ENCODE data around the gene TTC33.

The TTC33 gene

DNA sequence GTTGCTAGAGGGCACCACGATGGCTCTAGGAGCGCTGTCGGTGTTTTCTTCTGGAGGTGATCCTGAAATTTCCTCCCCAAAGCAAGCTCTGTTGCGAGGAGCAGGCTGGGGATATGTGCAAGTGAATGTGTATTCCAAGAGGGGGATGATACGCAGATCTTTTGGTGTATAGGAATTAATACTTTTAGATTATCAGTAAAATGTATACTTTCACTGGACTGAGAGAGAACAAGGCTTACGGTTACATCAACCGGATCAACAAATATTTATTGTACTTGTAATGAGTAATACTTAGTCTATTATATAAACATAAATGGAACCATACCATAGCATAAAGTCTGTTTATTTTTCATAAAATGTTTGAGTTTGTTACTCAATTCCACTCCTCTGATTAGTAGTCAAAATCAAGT, 43.0 kb upstream of the TTC33 start:
- no peaks in the 10 kb centered on the region for H4K20me1 ChIP-seq (ENCODE audit: low read depth, low read length)
- no peaks in the 10 kb centered on the region for H3K36me3 ChIP-seq (ENCODE audit: low read length)
- no peaks in the 10 kb centered on the region for H3K9me2 ChIP-seq (replicated peaks; ENCODE audit: insufficient read depth, low read length)
- peak overlapping the region; percentile 82 for H3K4me2 ChIP-seq (ENCODE audit: low read depth, low read length, poor library complexity, severe bottlenecking)
- H3K79me2 ChIP-seq (ENCODE audit: insufficient read depth, low read length): peaks cover 38% of the 10 kb centered on the region
- 0 out of 2 replicates have a peak overlapping the region, but pooled peaks have one; percentile 61 for H3K27ac ChIP-seq (ENCODE audit: low read depth, low read length)
- H3K9ac ChIP-seq (ENCODE audit: low read length): peak overlapping the region; percentile 76
- no peak for TF ChIP-seq EZH2phosphoT487 (conservative IDR thresholded peaks at IDR 0.05; ENCODE audit: low read length)
- TF ChIP-seq, protein P1, sequence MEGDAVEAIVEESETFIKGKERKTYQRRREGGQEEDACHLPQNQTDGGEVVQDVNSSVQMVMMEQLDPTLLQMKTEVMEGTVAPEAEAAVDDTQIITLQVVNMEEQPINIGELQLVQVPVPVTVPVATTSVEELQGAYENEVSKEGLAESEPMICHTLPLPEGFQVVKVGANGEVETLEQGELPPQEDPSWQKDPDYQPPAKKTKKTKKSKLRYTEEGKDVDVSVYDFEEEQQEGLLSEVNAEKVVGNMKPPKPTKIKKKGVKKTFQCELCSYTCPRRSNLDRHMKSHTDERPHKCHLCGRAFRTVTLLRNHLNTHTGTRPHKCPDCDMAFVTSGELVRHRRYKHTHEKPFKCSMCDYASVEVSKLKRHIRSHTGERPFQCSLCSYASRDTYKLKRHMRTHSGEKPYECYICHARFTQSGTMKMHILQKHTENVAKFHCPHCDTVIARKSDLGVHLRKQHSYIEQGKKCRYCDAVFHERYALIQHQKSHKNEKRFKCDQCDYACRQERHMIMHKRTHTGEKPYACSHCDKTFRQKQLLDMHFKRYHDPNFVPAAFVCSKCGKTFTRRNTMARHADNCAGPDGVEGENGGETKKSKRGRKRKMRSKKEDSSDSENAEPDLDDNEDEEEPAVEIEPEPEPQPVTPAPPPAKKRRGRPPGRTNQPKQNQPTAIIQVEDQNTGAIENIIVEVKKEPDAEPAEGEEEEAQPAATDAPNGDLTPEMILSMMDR (IDR thresholded peaks at IDR 0.05; ENCODE audit: insufficient read depth, low read length, poor library complexity, severe bottlenecking): no peak
- H3K27me3 ChIP-seq (ENCODE audit: low read length): no peaks in the 10 kb centered on the region
- peak overlapping the region; percentile 85 for H2AFZ ChIP-seq (ENCODE audit: low read depth, low read length, severe bottlenecking)
- peak overlapping the region; percentile 80 for H3K4me3 ChIP-seq (ENCODE audit: insufficient read depth, low read length, poor library complexity, severe bottlenecking)
- H3F3A ChIP-seq (ENCODE audit: insufficient read depth): peaks cover 20% of the 10 kb centered on the region
- H3K9me3 ChIP-seq (ENCODE audit: insufficient read depth, low read length): no peaks in the 10 kb centered on the region

DNA sequence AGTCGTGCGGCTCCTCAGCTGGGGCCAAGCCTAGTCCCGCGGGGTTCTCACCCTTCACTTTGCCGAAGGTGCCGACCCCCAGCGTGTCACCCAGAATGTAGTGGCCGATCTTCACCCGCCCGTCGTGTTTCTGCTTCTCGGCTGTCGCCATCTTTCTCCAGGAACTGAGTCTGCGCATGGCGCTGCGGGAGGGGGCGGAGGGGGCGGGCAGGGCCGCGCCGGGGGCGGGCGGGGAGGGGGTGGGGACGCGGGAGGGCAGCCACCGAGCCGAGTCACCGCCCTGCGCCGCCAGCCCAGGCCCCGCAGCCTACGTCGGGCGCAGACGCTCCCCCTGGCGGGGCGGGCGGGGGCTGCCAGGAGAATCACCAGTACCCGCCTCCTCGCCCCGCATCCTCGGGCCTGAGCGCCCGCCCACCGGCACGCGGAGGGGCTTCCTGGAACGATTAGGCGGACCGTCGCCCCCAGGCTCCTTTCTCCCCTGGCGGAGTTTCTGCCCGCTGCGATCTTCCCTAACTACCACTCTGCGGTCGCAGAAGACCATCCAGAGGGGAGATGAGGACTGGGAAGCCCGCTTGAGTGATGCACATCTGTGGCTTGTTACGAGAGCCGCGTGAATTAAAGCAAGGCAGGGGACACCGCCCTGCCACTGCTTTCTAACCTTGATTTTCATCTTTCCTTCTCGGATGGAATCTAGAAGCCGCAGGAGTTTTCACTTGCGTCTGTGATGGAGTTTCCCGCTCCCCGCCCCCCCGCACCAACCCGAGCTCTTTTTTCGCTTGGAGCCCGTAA, 42.4 kb upstream of the TTC33 start, which contains the start of gene PRKAA1:
Gene PRKAA1, minus strand, starts transcription at position 363 of the 789 bp plus-strand sequence. Its CDS starts 185 bp downstream, at position 178.
- H3K4me2 ChIP-seq (ENCODE audit: low read depth, low read length, poor library complexity, severe bottlenecking): peak within 1 kb of the TSS; percentile 86
- H3K9me2 ChIP-seq (replicated peaks; ENCODE audit: insufficient read depth, low read length): no peaks in the 10 kb centered on the region
- H2AFZ ChIP-seq (ENCODE audit: low read depth, low read length, severe bottlenecking): peak within 1 kb of the TSS; percentile 85
- H3K27ac ChIP-seq (ENCODE audit: low read depth, low read length): peak within 1 kb of the TSS; percentile 80
- no peaks in the 10 kb centered on the region for H3K27me3 ChIP-seq (ENCODE audit: low read length)
- H3K79me2 ChIP-seq (ENCODE audit: insufficient read depth, low read length): peaks cover 44% of the 10 kb centered on the region
- peaks cover 20% of the 10 kb centered on the region for H3F3A ChIP-seq (ENCODE audit: insufficient read depth)
- no peaks in the 10 kb centered on the region for H3K9me3 ChIP-seq (ENCODE audit: insufficient read depth, low read length)
- H3K4me3 ChIP-seq (ENCODE audit: insufficient read depth, low read length, poor library complexity, severe bottlenecking): peak within 1 kb of the TSS; percentile 80
- H4K20me1 ChIP-seq (ENCODE audit: low read depth, low read length): no peaks in the 10 kb centered on the region
- H3K36me3 ChIP-seq (ENCODE audit: low read length): no peaks in the 10 kb centered on the region
- H3K9ac ChIP-seq (ENCODE audit: low read length): peak within 1 kb of the TSS; percentile 76
- no peak for TF ChIP-seq EZH2phosphoT487 (conservative IDR thresholded peaks at IDR 0.05; ENCODE audit: low read length)
- TF ChIP-seq, protein P1 (IDR thresholded peaks at IDR 0.05; ENCODE audit: insufficient read depth, low read length, poor library complexity, severe bottlenecking): no peak

DNA sequence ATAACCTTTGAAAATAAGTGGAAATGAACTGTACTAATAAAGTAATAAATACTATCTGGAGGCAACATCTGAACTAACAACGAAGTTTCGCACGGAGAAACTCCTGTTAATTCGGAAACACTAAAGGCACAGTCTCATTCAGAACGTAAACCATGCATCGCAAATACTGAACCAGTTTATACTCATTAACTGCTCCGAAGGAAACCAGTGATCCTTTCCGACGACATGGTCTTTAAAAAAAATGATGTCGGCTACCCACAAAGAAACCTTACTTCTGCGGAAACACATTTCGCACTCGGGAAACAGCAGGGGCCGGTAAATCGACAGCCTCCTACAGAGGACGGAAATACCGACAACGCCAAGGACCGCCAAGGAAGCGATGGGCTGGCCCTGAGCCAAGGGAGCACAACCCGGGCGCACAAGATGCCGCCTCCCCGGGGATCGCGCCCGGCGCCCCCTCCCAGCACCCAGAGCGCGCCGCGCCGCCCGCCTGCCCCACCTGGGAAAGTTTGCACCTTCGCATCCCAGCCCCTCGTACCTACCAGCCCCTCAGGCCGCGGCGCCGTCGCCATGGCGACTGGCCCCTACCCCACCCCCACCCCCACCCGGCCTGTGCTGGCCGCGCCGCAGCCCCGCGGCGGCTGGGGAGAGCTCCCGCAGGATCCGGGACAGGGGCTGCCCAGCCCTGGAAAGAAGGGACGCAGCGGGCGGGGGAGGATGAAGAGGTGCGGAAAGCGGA, 41.7 kb upstream of the TTC33 start:
- Histone ChIP-seq H3F3A (ENCODE audit: insufficient read depth) (peaks cover 20% of the 10 kb centered on the region), H3K9me3 (ENCODE audit: insufficient read depth, low read length) (no peaks in the 10 kb centered on the region), H3K9me2 (replicated peaks; ENCODE audit: insufficient read depth, low read length) (no peaks in the 10 kb centered on the region), H3K36me3 (ENCODE audit: low read length) (no peaks in the 10 kb centered on the region), H3K27me3 (ENCODE audit: low read length) (no peaks in the 10 kb centered on the region), H3K27ac (ENCODE audit: low read depth, low read length) (peak overlapping the region; percentile 80), H2AFZ (ENCODE audit: low read depth, low read length, severe bottlenecking) (peak overlapping the region; percentile 21), H3K79me2 (ENCODE audit: insufficient read depth, low read length) (peaks cover 52% of the 10 kb centered on the region), H4K20me1 (ENCODE audit: low read depth, low read length) (peaks cover under 1% of the 10 kb centered on the region; the same call in 1 of the 2 replicates), H3K4me3 (ENCODE audit: insufficient read depth, low read length, poor library complexity, severe bottlenecking) (peak overlapping the region; percentile 72), H3K9ac (ENCODE audit: low read length) (peak overlapping the region; percentile 76), H3K4me2 (ENCODE audit: low read depth, low read length, poor library complexity, severe bottlenecking) (peak overlapping the region; percentile 86)
- no peak for TF ChIP-seq EZH2phosphoT487 (conservative IDR thresholded peaks at IDR 0.05; ENCODE audit: low read length)
- TF ChIP-seq, protein P1 (IDR thresholded peaks at IDR 0.05; ENCODE audit: insufficient read depth, low read length, poor library complexity, severe bottlenecking): no peak

Measured in SU-DHL-6 (cell line).